GM23248 (cell line): ENCODE measurements around the gene ULK4. TPM values are rescaled to one million over a fixed set of nuclear protein-coding genes. Genes with fewer than 3 reads are reported as not detected.
A peak's percentile ranks its signal among the peaks of the same experiment; 100 is the strongest.

Experiments
- DNase-seq: peaks from one replicate; pipeline ENCODE4 v3.0.0-alpha.2; 2015
- H2AFZ ChIP-seq: fragments of 200-600 bp; sonication (generic); 2 replicates; pipeline ENCODE4 v1.6.1; 2016; ENCODE audit warnings: antibody characterized with exemption
- H3F3A ChIP-seq: fragments of 200-600 bp; sonication (generic); 2 replicates; pipeline ENCODE4 v1.6.1; 2016; ENCODE audit warnings: mild to moderate bottlenecking, antibody characterized with exemption, mixed run types; ENCODE audit not compliant: insufficient read depth
- H3K27ac ChIP-seq: fragments of 200-600 bp; sonication (generic); 2 replicates; pipeline ENCODE4 v1.5.1; 2016; ENCODE audit warnings: mild to moderate bottlenecking
- H3K27me3 ChIP-seq: fragments of 200-600 bp; sonication (generic); replicated peaks from 2 replicates; pipeline ENCODE4 v1.6.1; 2016; ENCODE audit warnings: mild to moderate bottlenecking; ENCODE audit not compliant: insufficient read depth
- H3K36me3 ChIP-seq: fragments of 200-600 bp; sonication (generic); 2 replicates; pipeline ENCODE4 v1.6.1; 2016; ENCODE audit warnings: low read depth, mild to moderate bottlenecking
- H3K4me1 ChIP-seq: fragments of 200-600 bp; sonication (generic); 2 replicates; pipeline ENCODE4 v1.6.1; 2016; ENCODE audit warnings: mild to moderate bottlenecking; ENCODE audit not compliant: insufficient read depth
- H3K4me2 ChIP-seq: fragments of 200-600 bp; sonication (generic); one replicate; pipeline ENCODE4 v1.6.1; 2016; ENCODE audit warnings: mild to moderate bottlenecking; ENCODE audit not compliant: unreplicated experiment
- H3K4me3 ChIP-seq: fragments of 200-600 bp; sonication (generic); 2 replicates; pipeline ENCODE4 v1.5.1; 2016; ENCODE audit warnings: mild to moderate bottlenecking
- H3K79me2 ChIP-seq: fragments of 200-600 bp; sonication (generic); 2 replicates; pipeline ENCODE4 v1.6.1; 2016; ENCODE audit warnings: mild to moderate bottlenecking; ENCODE audit not compliant: insufficient read depth
- H3K9ac ChIP-seq: fragments of 200-600 bp; sonication (generic); 2 replicates; pipeline ENCODE4 v1.6.1; 2016; ENCODE audit warnings: mild to moderate bottlenecking
- H3K9me2 ChIP-seq: fragments of 200-600 bp; sonication (generic); 2 replicates; pipeline ENCODE4 v1.6.1; 2016; ENCODE audit warnings: mixed run types, mild to moderate bottlenecking, moderate library complexity; ENCODE audit not compliant: insufficient read depth
- H3K9me3 ChIP-seq: fragments of 200-600 bp; sonication (generic); one replicate; pipeline ENCODE4 v1.6.1; 2017; ENCODE audit warnings: low read depth
- H4K20me1 ChIP-seq: fragments of 200-600 bp; sonication (generic); 2 replicates; pipeline ENCODE4 v1.6.0; 2016; ENCODE audit not compliant: insufficient read depth
- EZH2 ChIP-seq: fragments of 200-600 bp; sonication (generic); IDR thresholded peaks from 2 replicates; pipeline ENCODE4 v1.6.1; 2018; ENCODE audit warnings: antibody characterized with exemption, mild to moderate bottlenecking; ENCODE audit not compliant: insufficient read depth, poor library complexity, severe bottlenecking
- EZH2phosphoT487 ChIP-seq: fragments of 200-600 bp; sonication (generic); IDR thresholded peaks from 2 replicates; pipeline ENCODE4 v1.6.1; 2018; ENCODE audit warnings: antibody characterized with exemption, moderate library complexity, mild to moderate bottlenecking, low read depth; ENCODE audit not compliant: insufficient read depth
- WGBS, 2 experiments: methylation state at CpG; one replicate each; pipeline ENCODE4 v1.1.6; 2015 to 2017; ENCODE audit warnings: low lambda C conversion rate in 2 of 2, low coverage in 1 of 2; ENCODE audit errors: missing lambda C conversion rate in 2 of 2; 5-methylcytosine and 5-hydroxymethylcytosine counted together
- in situ Hi-C: fragments of 300-500 bp; cut with MboI; formaldehyde crosslinking; loops from 2 replicates; pipeline ENCODE4 v1.15.0; 2020
- polyA plus RNA-seq: library from polyadenylated mRNA; unstranded; fragments of >200 nt; fragmentation: Nextera tagmentation; extraction: Ambion mirVana; gene quantifications from 2 replicates; pipeline ENCODE4 v1.2.1, GENCODE V29; 2016
- total RNA-seq: library from RNA; depleted of rRNA; stranded (reverse); fragments of >200 nt; shearing (Covaris generic); gene quantifications from 2 replicates; pipeline ENCODE4 v1.2.3, GENCODE V29; 2014

The ULK4 gene
- total and polyA plus RNA-seq, 2 experiments from 2014 or later, result 3.5 to 20.3 TPM

- TF ChIP-seq EZH2 (no peak), EZH2phosphoT487 (no peak)
- in situ Hi-C loops, result no loop called here
Observed at GRCh38 chr3:41836360-41837134, 125.4 kb downstream of the ULK4 start.

GRCh38 chr3:41833628-41834027, 128.3 kb downstream of the ULK4 start:
- H3K4me3 ChIP-seq, result no peak overlapping the region
- no peak overlapping the region for H3K27ac ChIP-seq
- no peaks in the 10 kb centered on the region for H3K27me3 ChIP-seq
- H3K9ac ChIP-seq, result no peak overlapping the region
- H3K4me2 ChIP-seq, result no peak overlapping the region
- H3K4me1 ChIP-seq, result no peaks in the 10 kb centered on the region
- no peaks in the 10 kb centered on the region for H3F3A ChIP-seq
- in situ Hi-C loops, result no loop called here
- H3K36me3 ChIP-seq, result no peaks in the 10 kb centered on the region
- WGBS, 2 experiments, result 95 to 97% methylated on average over 3 of the region's 3 CpGs
- TF ChIP-seq EZH2phosphoT487 (no peak), EZH2 (no peak)
- H3K9me2 ChIP-seq, result no peaks in the 10 kb centered on the region
- H2AFZ ChIP-seq, result no peak overlapping the region
- H4K20me1 ChIP-seq, result no peaks in the 10 kb centered on the region
- no peaks in the 10 kb centered on the region for H3K79me2 ChIP-seq
- no peak for DNase-seq
- no peaks in the 10 kb centered on the region for H3K9me3 ChIP-seq

More at GRCh38 chr3:41836360-41837134, 125.4 kb downstream of the ULK4 start:
- no peaks in the 10 kb centered on the region for H3K27me3 ChIP-seq
- H2AFZ ChIP-seq, result no peak overlapping the region
- no peaks in the 10 kb centered on the region for H3K9me2 ChIP-seq
- no peaks in the 10 kb centered on the region for H3K4me1 ChIP-seq
- no peaks in the 10 kb centered on the region for H3K9me3 ChIP-seq
- no peak overlapping the region for H3K27ac ChIP-seq
- no peaks in the 10 kb centered on the region for H3F3A ChIP-seq
- no peaks in the 10 kb centered on the region for H3K79me2 ChIP-seq
- no peaks in the 10 kb centered on the region for H3K36me3 ChIP-seq
- no peak overlapping the region for H3K9ac ChIP-seq
- H3K4me2 ChIP-seq, result no peak overlapping the region
- no peak overlapping the region for H3K4me3 ChIP-seq
- WGBS, 2 experiments, result 68 to 73% methylated on average over 11 of the region's 11 CpGs
- DNase-seq, result no peak
- no peaks in the 10 kb centered on the region for H4K20me1 ChIP-seq

GRCh38 chr3:41819236-41819635, 142.7 kb downstream of the ULK4 start:
- H3K9me2 ChIP-seq, result no peaks in the 10 kb centered on the region; the same call in 1 of the 2 replicates
- H3K36me3 ChIP-seq, result no peaks in the 10 kb centered on the region
- H3K9ac ChIP-seq, result no peak overlapping the region
- no peaks in the 10 kb centered on the region for H3K4me1 ChIP-seq
- no peak for DNase-seq
- H3K79me2 ChIP-seq, result no peaks in the 10 kb centered on the region
- no peak overlapping the region for H3K4me3 ChIP-seq
- H3K27me3 ChIP-seq, result no peaks in the 10 kb centered on the region
- no peaks in the 10 kb centered on the region for H3F3A ChIP-seq
- no peak overlapping the region for H3K27ac ChIP-seq
- no peak overlapping the region for H2AFZ ChIP-seq
- 35 to 38% methylated on average over 3 of the region's 3 CpGs for WGBS, 2 experiments
- in situ Hi-C loops, result no loop called here
- H3K4me2 ChIP-seq, result no peak overlapping the region
- TF ChIP-seq EZH2phosphoT487, result no peak
- TF ChIP-seq EZH2, result no peak
- H4K20me1 ChIP-seq, result no peaks in the 10 kb centered on the region
- no peaks in the 10 kb centered on the region for H3K9me3 ChIP-seq

- Histone ChIP-seq H3K4me3 (no peak overlapping the region), H3K36me3 (no peaks in the 10 kb centered on the region), H3K27me3 (no peaks in the 10 kb centered on the region), H2AFZ (no peak overlapping the region), H3K9ac (no peak overlapping the region), H3K4me1 (no peaks in the 10 kb centered on the region), H3K9me2 (no peaks in the 10 kb centered on the region), H3K4me2 (no peak overlapping the region), H3K9me3 (no peaks in the 10 kb centered on the region), H4K20me1 (no peaks in the 10 kb centered on the region), H3F3A (no peaks in the 10 kb centered on the region), H3K79me2 (no peaks in the 10 kb centered on the region), H3K27ac (no peak overlapping the region)
- WGBS, 2 experiments, result 89 to 90% methylated on average over 8 of the region's 8 CpGs
- in situ Hi-C loops, result no loop called here
- no peak for DNase-seq
- TF ChIP-seq EZH2 (no peak), EZH2phosphoT487 (no peak)
Observed at GRCh38 chr3:41808618-41809017, 153.3 kb downstream of the ULK4 start.

- WGBS, 2 experiments, result 96 to 100% methylated on average over 1 of the region's 1 CpG
- Histone ChIP-seq H3F3A (no peaks in the 10 kb centered on the region), H4K20me1 (no peaks in the 10 kb centered on the region), H3K9me3 (no peaks in the 10 kb centered on the region), H3K36me3 (no peaks in the 10 kb centered on the region), H3K79me2 (no peaks in the 10 kb centered on the region), H3K4me1 (no peaks in the 10 kb centered on the region), H3K4me2 (no peak overlapping the region), H3K27me3 (no peaks in the 10 kb centered on the region), H3K4me3 (no peak overlapping the region), H3K9me2 (no peaks in the 10 kb centered on the region), H2AFZ (no peak overlapping the region), H3K27ac (no peak overlapping the region), H3K9ac (no peak overlapping the region)
- DNase-seq, result peak; percentile 53
- in situ Hi-C loops, result no loop called here
- TF ChIP-seq EZH2 (no peak), EZH2phosphoT487 (no peak)
Observed at GRCh38 chr3:41808152-41808551, 153.8 kb downstream of the ULK4 start.
